ENCODE measurements around the gene ANKFN1.

ANKFN1 gene

DNA sequence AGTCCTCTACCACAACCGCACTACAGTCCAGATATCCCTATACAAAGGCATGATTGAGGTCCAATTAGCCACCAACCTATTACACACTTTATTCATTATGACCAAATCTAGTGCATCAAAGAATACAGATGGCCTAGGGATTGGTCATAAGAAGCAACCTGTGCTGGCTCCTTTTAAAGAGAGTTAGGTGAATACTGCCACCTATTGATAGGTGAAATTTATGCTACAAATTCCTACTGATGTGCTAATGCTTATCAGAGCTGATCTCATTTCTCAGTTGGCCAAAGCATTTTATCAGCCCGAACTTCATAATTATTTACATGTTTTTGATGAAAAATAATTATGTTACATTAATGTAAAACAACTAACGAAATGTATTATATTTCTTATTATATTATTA is 166.3 kb downstream of the ANKFN1 start:
- H3K36me3 ChIP-seq (ENCODE audit: control insufficient read depth in 1 of 2, insufficient read depth in 2 of 2, low read length in 2 of 2): no peaks in the 10 kb centered on the region
- H3K9me3 ChIP-seq (ENCODE audit: control insufficient read depth in 1 of 2, low read length in 2 of 2): no peaks in the 10 kb centered on the region
- no peak overlapping the region for H3K9ac ChIP-seq (ENCODE audit: low read depth in 1 of 2, low read length in 2 of 2)
- peaks cover 5 to 8% of the 10 kb centered on the region in 2 donors for H3K27me3 ChIP-seq (ENCODE audit: control insufficient read depth in 1 of 2, insufficient read depth in 2 of 2, low read length in 2 of 2)
- no peak overlapping the region for H3K27ac ChIP-seq (ENCODE audit: low read depth, low read length)
- no peak overlapping the region for H3K4me3 ChIP-seq (ENCODE audit: low read depth in 1 of 2, low read length in 2 of 2)
- H3K4me1 ChIP-seq (ENCODE audit: control insufficient read depth in 1 of 2, insufficient read depth in 2 of 2, low read length in 2 of 2): no peaks in the 10 kb centered on the region

DNA sequence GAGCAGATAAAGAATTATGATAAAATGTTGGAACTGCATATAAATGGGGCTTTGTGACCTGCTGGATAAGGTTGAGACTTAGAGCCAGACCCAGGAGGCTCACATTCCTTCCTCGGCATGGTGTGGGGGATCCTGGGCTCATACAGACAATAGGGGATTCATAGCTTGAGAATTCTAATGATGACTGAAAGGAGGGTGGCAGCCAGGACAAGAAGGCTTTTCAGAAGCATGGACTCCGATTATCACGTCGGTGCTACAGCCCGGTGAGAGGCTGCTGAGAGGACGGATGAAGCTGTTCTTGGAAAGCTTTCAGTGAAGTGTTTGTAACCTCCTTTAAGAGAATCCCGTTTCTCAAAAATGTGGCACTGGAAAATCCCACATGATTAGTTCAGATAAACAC is 167.2 kb downstream of the ANKFN1 start:
- no peak overlapping the region for H3K27ac ChIP-seq (ENCODE audit: low read depth, low read length)
- H3K9ac ChIP-seq (ENCODE audit: low read depth in 1 of 2, low read length in 2 of 2): no peak overlapping the region
- H3K4me1 ChIP-seq (ENCODE audit: control insufficient read depth in 1 of 2, insufficient read depth in 2 of 2, low read length in 2 of 2): no peaks in the 10 kb centered on the region
- H3K36me3 ChIP-seq (ENCODE audit: control insufficient read depth in 1 of 2, insufficient read depth in 2 of 2, low read length in 2 of 2): no peaks in the 10 kb centered on the region
- no peaks in the 10 kb centered on the region for H3K9me3 ChIP-seq (ENCODE audit: control insufficient read depth in 1 of 2, low read length in 2 of 2)
- H3K4me3 ChIP-seq (ENCODE audit: low read depth in 1 of 2, low read length in 2 of 2): no peak overlapping the region
- peaks cover 5 to 8% of the 10 kb centered on the region in 2 donors for H3K27me3 ChIP-seq (ENCODE audit: control insufficient read depth in 1 of 2, insufficient read depth in 2 of 2, low read length in 2 of 2)

DNA sequence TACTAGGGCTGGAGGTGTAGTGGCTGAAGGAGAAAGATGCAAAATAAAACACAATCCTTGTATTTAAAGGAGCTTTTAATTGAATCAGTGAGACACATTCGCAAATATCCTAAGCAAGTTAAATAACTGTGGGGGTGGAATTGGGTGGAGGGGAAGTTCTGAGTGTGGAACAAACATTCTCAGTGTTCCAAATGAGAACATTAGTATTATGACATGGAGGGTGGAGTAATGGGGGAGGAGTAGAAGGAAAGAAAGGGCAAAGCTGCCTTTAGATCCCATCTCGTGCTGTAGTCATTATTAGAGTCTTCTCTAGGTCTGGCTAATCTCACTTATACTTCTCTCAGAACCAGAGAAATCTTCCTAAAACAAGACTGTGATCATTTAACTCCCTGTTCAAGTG is 169.7 kb downstream of the ANKFN1 start:
- Histone ChIP-seq H3K27me3 (ENCODE audit: control insufficient read depth in 1 of 2, insufficient read depth in 2 of 2, low read length in 2 of 2) (peaks cover 5 to 8% of the 10 kb centered on the region in 2 donors), H3K9me3 (ENCODE audit: control insufficient read depth in 1 of 2, low read length in 2 of 2) (no peaks in the 10 kb centered on the region)

DNA sequence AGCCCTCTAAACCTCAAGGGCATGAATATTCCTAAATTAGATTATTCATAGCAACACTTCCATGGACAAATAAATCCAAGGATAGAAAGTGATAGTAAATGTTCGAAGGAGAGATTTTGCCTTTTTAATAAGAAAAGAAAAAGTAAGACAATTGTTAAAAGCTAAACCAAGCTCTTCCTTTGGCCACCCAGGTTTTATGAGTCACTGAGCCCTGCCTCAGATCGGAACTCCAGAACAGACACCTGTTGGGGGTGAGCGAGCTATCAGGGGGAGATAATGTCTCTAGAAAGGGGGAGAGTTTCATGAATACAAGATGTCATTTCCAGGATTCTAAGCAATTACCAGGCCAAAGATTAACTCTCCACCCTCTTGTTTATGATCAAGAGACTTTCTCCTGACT is 171.4 kb downstream of the ANKFN1 start:
- Histone ChIP-seq H3K9ac (ENCODE audit: low read depth in 1 of 2, low read length in 2 of 2) (no peak overlapping the region), H3K4me1 (ENCODE audit: control insufficient read depth in 1 of 2, insufficient read depth in 2 of 2, low read length in 2 of 2) (no peaks in the 10 kb centered on the region), H3K36me3 (ENCODE audit: control insufficient read depth in 1 of 2, insufficient read depth in 2 of 2, low read length in 2 of 2) (no peaks in the 10 kb centered on the region), H3K4me3 (ENCODE audit: low read depth in 1 of 2, low read length in 2 of 2) (no peak overlapping the region), H3K9me3 (ENCODE audit: control insufficient read depth in 1 of 2, low read length in 2 of 2) (no peaks in the 10 kb centered on the region), H3K27ac (ENCODE audit: low read depth, low read length) (no peak overlapping the region), H3K27me3 (ENCODE audit: control insufficient read depth in 1 of 2, insufficient read depth in 2 of 2, low read length in 2 of 2) (peaks cover 5 to 8% of the 10 kb centered on the region in 2 donors)

More for the DNA sequence above, 169.7 kb downstream of the ANKFN1 start:
- Histone ChIP-seq H3K4me1 (ENCODE audit: control insufficient read depth in 1 of 2, insufficient read depth in 2 of 2, low read length in 2 of 2) (no peaks in the 10 kb centered on the region), H3K27ac (ENCODE audit: low read depth, low read length) (no peak overlapping the region), H3K9ac (ENCODE audit: low read depth in 1 of 2, low read length in 2 of 2) (no peak overlapping the region), H3K36me3 (ENCODE audit: control insufficient read depth in 1 of 2, insufficient read depth in 2 of 2, low read length in 2 of 2) (no peaks in the 10 kb centered on the region), H3K4me3 (ENCODE audit: low read depth in 1 of 2, low read length in 2 of 2) (no peak overlapping the region)

DNA sequence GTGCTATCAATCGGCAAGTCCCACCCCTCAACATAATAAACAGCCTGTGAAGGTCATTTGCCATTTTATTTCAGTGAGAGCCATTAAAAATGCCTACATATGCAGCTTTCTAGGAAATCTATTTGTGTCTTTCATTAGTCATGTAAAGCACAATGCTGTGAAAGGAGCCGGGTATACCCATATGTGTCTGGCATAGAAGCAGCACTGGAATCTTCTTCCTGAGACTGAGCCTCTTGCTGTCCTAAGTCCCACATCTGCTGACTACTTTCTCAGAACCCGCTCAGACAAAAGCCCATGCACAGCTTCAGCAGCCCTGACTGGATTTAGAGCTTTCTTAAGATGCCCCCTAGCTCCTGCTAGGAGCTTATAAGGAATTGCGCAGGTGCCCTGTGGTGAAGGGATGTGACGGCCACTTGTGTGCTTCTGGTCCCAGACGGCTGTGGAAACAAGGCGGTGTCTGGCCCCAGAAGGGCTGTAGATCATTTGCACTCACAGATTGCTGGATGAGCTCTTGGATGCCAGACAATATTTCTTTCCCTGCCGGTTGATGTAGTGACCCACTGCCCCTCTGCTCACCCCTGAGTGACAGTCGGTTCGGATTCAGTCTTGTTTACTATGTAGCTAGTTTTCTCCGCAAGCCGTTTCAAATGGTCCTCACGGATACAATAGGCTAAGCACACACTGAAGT is 172.2 kb downstream of the ANKFN1 start:
- no peaks in the 10 kb centered on the region for H3K4me1 ChIP-seq (ENCODE audit: control insufficient read depth in 1 of 2, insufficient read depth in 2 of 2, low read length in 2 of 2)
- H3K36me3 ChIP-seq (ENCODE audit: control insufficient read depth in 1 of 2, insufficient read depth in 2 of 2, low read length in 2 of 2): no peaks in the 10 kb centered on the region
- H3K9me3 ChIP-seq (ENCODE audit: control insufficient read depth in 1 of 2, low read length in 2 of 2): no peaks in the 10 kb centered on the region
- no peak overlapping the region for H3K27ac ChIP-seq (ENCODE audit: low read depth, low read length)
- H3K4me3 ChIP-seq (ENCODE audit: low read depth in 1 of 2, low read length in 2 of 2): no peak overlapping the region
- H3K27me3 ChIP-seq (ENCODE audit: control insufficient read depth in 1 of 2, insufficient read depth in 2 of 2, low read length in 2 of 2): peaks cover 4 to 5% of the 10 kb centered on the region in 2 donors
- no peak overlapping the region for H3K9ac ChIP-seq (ENCODE audit: low read depth in 1 of 2, low read length in 2 of 2)

DNA sequence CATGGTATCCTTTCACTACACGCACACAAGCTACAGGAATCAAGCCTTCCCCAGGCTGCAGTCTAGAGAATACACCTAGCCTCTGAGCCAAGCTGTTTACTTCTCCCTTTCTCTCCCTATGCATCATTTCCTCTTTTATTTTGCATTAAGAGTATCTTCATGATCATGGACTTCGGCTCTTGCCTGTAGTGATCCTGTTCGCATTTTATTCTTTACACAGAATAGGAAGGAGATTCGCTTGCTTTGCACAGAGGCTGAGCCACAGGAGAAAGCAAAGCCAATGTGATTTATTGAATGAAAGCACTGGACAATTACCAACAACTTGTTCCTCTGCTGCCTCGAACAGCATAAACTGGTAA is 172.7 kb downstream of the ANKFN1 start:
- Histone ChIP-seq H3K9ac (ENCODE audit: low read depth in 1 of 2, low read length in 2 of 2) (no peak overlapping the region), H3K4me3 (ENCODE audit: low read depth in 1 of 2, low read length in 2 of 2) (no peak overlapping the region), H3K36me3 (ENCODE audit: control insufficient read depth in 1 of 2, insufficient read depth in 2 of 2, low read length in 2 of 2) (no peaks in the 10 kb centered on the region), H3K27ac (ENCODE audit: low read depth, low read length) (no peak overlapping the region), H3K9me3 (ENCODE audit: control insufficient read depth in 1 of 2, low read length in 2 of 2) (no peaks in the 10 kb centered on the region), H3K4me1 (ENCODE audit: control insufficient read depth in 1 of 2, insufficient read depth in 2 of 2, low read length in 2 of 2) (no peaks in the 10 kb centered on the region), H3K27me3 (ENCODE audit: control insufficient read depth in 1 of 2, insufficient read depth in 2 of 2, low read length in 2 of 2) (peaks cover 2 to 4% of the 10 kb centered on the region in 2 donors)

DNA sequence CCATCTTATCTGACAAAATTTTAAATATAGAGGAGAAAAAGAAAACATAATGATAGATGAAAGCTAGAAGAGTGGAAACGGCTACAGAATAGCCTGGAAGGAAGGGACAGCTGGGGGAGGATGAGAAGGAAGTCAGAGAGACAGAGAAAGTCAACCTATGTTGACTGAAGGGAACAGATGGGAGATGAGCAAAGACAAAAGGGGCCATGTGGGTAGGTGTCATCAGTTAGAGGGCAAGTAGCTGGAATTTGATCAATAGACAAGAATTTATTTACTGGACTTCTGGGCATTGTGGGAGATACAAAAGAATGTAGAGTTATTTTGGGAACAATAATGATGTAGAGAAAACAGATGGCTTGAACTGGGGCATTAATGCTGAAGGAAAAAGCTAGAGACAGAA is 194.4 kb downstream of the ANKFN1 start:
- Histone ChIP-seq H3K36me3 (ENCODE audit: control insufficient read depth in 1 of 2, insufficient read depth in 2 of 2, low read length in 2 of 2) (no peaks in the 10 kb centered on the region), H3K27me3 (ENCODE audit: control insufficient read depth in 1 of 2, insufficient read depth in 2 of 2, low read length in 2 of 2) (no peaks in the 10 kb centered on the region), H3K9me3 (ENCODE audit: control insufficient read depth in 1 of 2, low read length in 2 of 2) (no peaks in the 10 kb centered on the region), H3K27ac (ENCODE audit: low read depth, low read length) (no peak overlapping the region), H3K4me1 (ENCODE audit: control insufficient read depth in 1 of 2, insufficient read depth in 2 of 2, low read length in 2 of 2) (no peaks in the 10 kb centered on the region), H3K4me3 (ENCODE audit: low read depth in 1 of 2, low read length in 2 of 2) (no peak overlapping the region), H3K9ac (ENCODE audit: low read depth in 1 of 2, low read length in 2 of 2) (no peak overlapping the region)

DNA sequence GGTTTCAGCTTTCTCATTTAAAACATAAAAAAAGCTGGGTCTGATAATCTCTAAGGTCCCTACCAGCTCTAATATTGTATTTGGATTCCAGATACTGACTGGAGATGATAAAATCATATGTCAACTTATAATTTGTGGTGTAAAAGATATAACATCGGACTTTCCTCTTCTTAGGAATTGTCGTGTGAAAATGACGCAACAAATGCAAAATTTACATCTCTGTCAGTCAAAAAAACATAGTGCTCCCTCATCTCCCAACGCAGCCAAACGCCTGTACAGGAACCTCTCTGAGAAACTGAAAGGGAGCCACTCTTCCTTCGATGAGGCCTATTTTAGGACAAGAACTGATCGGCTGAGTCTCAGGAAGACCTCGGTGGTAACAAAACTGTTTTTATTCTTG is 197.3 kb downstream of the ANKFN1 start:
- Histone ChIP-seq H3K4me3 (ENCODE audit: low read depth in 1 of 2, low read length in 2 of 2) (no peak overlapping the region), H3K9ac (ENCODE audit: low read depth in 1 of 2, low read length in 2 of 2) (no peak overlapping the region), H3K27ac (ENCODE audit: low read depth, low read length) (no peak overlapping the region), H3K27me3 (ENCODE audit: control insufficient read depth in 1 of 2, insufficient read depth in 2 of 2, low read length in 2 of 2) (no peaks in the 10 kb centered on the region), H3K36me3 (ENCODE audit: control insufficient read depth in 1 of 2, insufficient read depth in 2 of 2, low read length in 2 of 2) (no peaks in the 10 kb centered on the region), H3K4me1 (ENCODE audit: control insufficient read depth in 1 of 2, insufficient read depth in 2 of 2, low read length in 2 of 2) (no peaks in the 10 kb centered on the region), H3K9me3 (ENCODE audit: control insufficient read depth in 1 of 2, low read length in 2 of 2) (no peaks in the 10 kb centered on the region)

DNA sequence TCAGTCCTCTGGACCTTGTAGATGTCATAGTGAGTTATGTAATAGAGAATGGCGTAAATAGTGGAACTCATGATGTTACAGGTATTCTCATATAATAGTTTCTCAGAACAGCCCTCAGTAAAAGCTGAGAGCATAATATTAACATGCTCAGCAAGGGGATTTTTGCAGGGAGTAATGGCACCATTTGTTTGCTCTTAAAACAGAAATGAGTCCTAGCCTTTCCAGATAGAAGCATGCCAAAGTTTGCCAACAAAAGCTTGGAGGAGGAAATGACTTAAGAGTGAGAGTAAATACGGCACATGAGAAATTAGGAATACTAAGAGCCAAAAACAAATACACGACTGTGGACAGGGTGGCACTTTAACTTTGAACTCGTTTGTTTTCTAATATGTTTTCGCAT is 198.4 kb downstream of the ANKFN1 start:
- Histone ChIP-seq H3K4me1 (ENCODE audit: control insufficient read depth in 1 of 2, insufficient read depth in 2 of 2, low read length in 2 of 2) (no peaks in the 10 kb centered on the region), H3K9ac (ENCODE audit: low read depth in 1 of 2, low read length in 2 of 2) (no peak overlapping the region), H3K4me3 (ENCODE audit: low read depth in 1 of 2, low read length in 2 of 2) (no peak overlapping the region), H3K27ac (ENCODE audit: low read depth, low read length) (no peak overlapping the region), H3K9me3 (ENCODE audit: control insufficient read depth in 1 of 2, low read length in 2 of 2) (no peaks in the 10 kb centered on the region), H3K36me3 (ENCODE audit: control insufficient read depth in 1 of 2, insufficient read depth in 2 of 2, low read length in 2 of 2) (no peaks in the 10 kb centered on the region), H3K27me3 (ENCODE audit: control insufficient read depth in 1 of 2, insufficient read depth in 2 of 2, low read length in 2 of 2) (no peaks in the 10 kb centered on the region)

DNA sequence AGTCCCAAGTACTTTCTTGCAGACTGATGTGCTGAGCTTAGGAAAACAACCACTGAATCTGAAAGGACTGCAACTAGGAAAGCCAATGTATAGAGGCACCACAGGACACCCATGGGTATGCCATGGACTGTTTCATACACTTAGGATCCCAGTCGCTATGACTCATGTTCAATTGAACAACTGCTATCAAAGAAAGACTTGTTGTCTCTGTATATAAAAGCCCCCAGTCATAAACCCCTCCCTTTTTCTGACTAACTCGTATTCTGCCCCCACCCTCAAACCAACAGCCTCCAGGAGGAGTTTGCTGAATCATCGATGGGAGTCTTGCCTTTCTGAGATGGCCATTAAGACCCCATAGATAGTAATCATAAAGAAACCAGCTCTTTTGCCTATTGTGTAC is 205.4 kb downstream of the ANKFN1 start:
- no peaks in the 10 kb centered on the region for H3K9me3 ChIP-seq (ENCODE audit: control insufficient read depth in 1 of 2, low read length in 2 of 2)
- H3K27ac ChIP-seq (ENCODE audit: low read depth, low read length): no peak overlapping the region
- H3K4me1 ChIP-seq (ENCODE audit: control insufficient read depth in 1 of 2, insufficient read depth in 2 of 2, low read length in 2 of 2): no peaks in the 10 kb centered on the region
- H3K9ac ChIP-seq (ENCODE audit: low read depth in 1 of 2, low read length in 2 of 2): no peak overlapping the region
- H3K36me3 ChIP-seq (ENCODE audit: control insufficient read depth in 1 of 2, insufficient read depth in 2 of 2, low read length in 2 of 2): no peaks in the 10 kb centered on the region
- no peak overlapping the region for H3K4me3 ChIP-seq (ENCODE audit: low read depth in 1 of 2, low read length in 2 of 2)
- no peaks in the 10 kb centered on the region for H3K27me3 ChIP-seq (ENCODE audit: control insufficient read depth in 1 of 2, insufficient read depth in 2 of 2, low read length in 2 of 2)

DNA sequence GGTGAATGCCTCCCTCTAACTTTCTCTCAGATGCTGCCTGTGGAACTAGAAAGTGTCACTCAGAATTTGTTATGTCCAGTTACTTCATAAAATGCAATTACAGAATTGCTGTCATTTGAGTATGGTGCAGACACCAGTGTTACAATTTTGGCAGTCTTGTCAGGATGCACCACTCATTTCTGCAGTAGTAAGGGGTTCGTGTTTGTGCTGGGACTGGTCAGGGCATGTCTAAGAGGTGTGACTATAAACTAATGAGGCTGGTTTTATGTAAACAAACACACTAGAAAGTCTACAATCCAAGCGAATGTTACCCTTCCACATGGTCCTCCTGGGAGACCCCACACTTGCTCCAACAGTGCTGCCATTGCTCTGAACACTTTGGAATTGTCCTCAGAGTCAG is 206.2 kb downstream of the ANKFN1 start:
- H3K4me3 ChIP-seq (ENCODE audit: low read depth in 1 of 2, low read length in 2 of 2): no peak overlapping the region
- no peak overlapping the region for H3K9ac ChIP-seq (ENCODE audit: low read depth in 1 of 2, low read length in 2 of 2)
- H3K9me3 ChIP-seq (ENCODE audit: control insufficient read depth in 1 of 2, low read length in 2 of 2): no peaks in the 10 kb centered on the region
- no peak overlapping the region for H3K27ac ChIP-seq (ENCODE audit: low read depth, low read length)
- no peaks in the 10 kb centered on the region for H3K27me3 ChIP-seq (ENCODE audit: control insufficient read depth in 1 of 2, insufficient read depth in 2 of 2, low read length in 2 of 2)
- no peaks in the 10 kb centered on the region for H3K36me3 ChIP-seq (ENCODE audit: control insufficient read depth in 1 of 2, insufficient read depth in 2 of 2, low read length in 2 of 2)
- H3K4me1 ChIP-seq (ENCODE audit: control insufficient read depth in 1 of 2, insufficient read depth in 2 of 2, low read length in 2 of 2): no peaks in the 10 kb centered on the region

Data from duodenal mucosa (tissue), 2 donors.